Mucosa of rectum (tissue), 2 donors: Measurements from ENCODE around the gene SCN1A.
"Not testable (repeated sequence)": the region's sequence is repeated elsewhere in the genome, so short reads cannot be mapped to it uniquely, and the experiment has no call there.

Source experiments
- H3K27ac ChIP-seq, 2 donors: one replicate each; pipeline ENCODE4 v1.7.0; 2013; ENCODE audit warnings: inconsistent platforms in 2 of 2, low read depth in 2 of 2, low read length in 2 of 2
- H3K27me3 ChIP-seq, 2 donors: one replicate each; pipeline ENCODE4 v1.7.0; 2013; ENCODE audit warnings: low read length in 2 of 2; ENCODE audit not compliant: control insufficient read depth in 2 of 2, insufficient read depth in 2 of 2
- H3K36me3 ChIP-seq, 2 donors: one replicate each; pipeline ENCODE4 v1.7.0; 2013; ENCODE audit warnings: low read length in 2 of 2; ENCODE audit not compliant: control insufficient read depth in 2 of 2, insufficient read depth in 2 of 2
- H3K4me1 ChIP-seq, 2 donors: one replicate each; pipeline ENCODE4 v1.7.0; 2013; ENCODE audit warnings: low read length in 2 of 2, mild to moderate bottlenecking in 1 of 2; ENCODE audit not compliant: control insufficient read depth in 2 of 2, insufficient read depth in 2 of 2
- H3K4me3 ChIP-seq, 2 donors: one replicate each; pipeline ENCODE4 v1.7.0; 2013; ENCODE audit warnings: low read length in 2 of 2
- H3K9ac ChIP-seq, 2 donors: one replicate each; pipeline ENCODE4 v1.7.0; 2013; ENCODE audit warnings: low read length in 2 of 2, low read depth in 1 of 2, mild to moderate bottlenecking in 1 of 2
- H3K9me3 ChIP-seq, 2 donors: one replicate each; pipeline ENCODE4 v1.7.0; 2013; ENCODE audit warnings: low read length in 2 of 2; ENCODE audit not compliant: control insufficient read depth in 2 of 2
- donor health status: healthy.
- donor health status: Normal muscosa, but diverticular disease.

The SCN1A gene

GRCh38 chr2:166011660-166012059 is 116.2 kb downstream of the SCN1A start:
- no peaks in the 10 kb centered on the region for H3K36me3 ChIP-seq
- H3K4me3 ChIP-seq, result no peak overlapping the region
- no peak overlapping the region for H3K9ac ChIP-seq
- no peak overlapping the region for H3K27ac ChIP-seq
- H3K4me1 ChIP-seq, result no peaks in the 10 kb centered on the region
- no peaks in the 10 kb centered on the region for H3K9me3 ChIP-seq
- H3K27me3 ChIP-seq, result no peaks in the 10 kb centered on the region

GRCh38 chr2:166000401-166000800 is 127.4 kb downstream of the SCN1A start:
- Histone ChIP-seq H3K9me3 (no peaks in the 10 kb centered on the region), H3K27me3 (no peaks in the 10 kb centered on the region), H3K4me1 (no peaks in the 10 kb centered on the region), H3K9ac (no peak overlapping the region), H3K4me3 (no peak overlapping the region), H3K27ac (no peak overlapping the region), H3K36me3 (no peaks in the 10 kb centered on the region)

GRCh38 chr2:165990846-165991245 is 137.0 kb downstream of the SCN1A start:
- Histone ChIP-seq H3K27ac (no peak overlapping the region), H3K9me3 (no peaks in the 10 kb centered on the region), H3K27me3 (no peaks in the 10 kb centered on the region), H3K4me3 (no peak overlapping the region), H3K4me1 (no peaks in the 10 kb centered on the region), H3K9ac (no peak overlapping the region), H3K36me3 (no peaks in the 10 kb centered on the region)

GRCh38 chr2:165989851-165990250 is 138.0 kb downstream of the SCN1A start:
- Histone ChIP-seq H3K4me1 (no peaks in the 10 kb centered on the region), H3K27me3 (no peaks in the 10 kb centered on the region), H3K9ac (no peak overlapping the region), H3K36me3 (no peaks in the 10 kb centered on the region), H3K9me3 (no peaks in the 10 kb centered on the region), H3K4me3 (no peak overlapping the region), H3K27ac (no peak overlapping the region)

GRCh38 chr2:165985120-165985519 is 142.7 kb downstream of the SCN1A start:
- Histone ChIP-seq H3K9ac (no peak overlapping the region), H3K4me3 (no peak overlapping the region), H3K4me1 (no peaks in the 10 kb centered on the region), H3K27me3 (no peaks in the 10 kb centered on the region), H3K36me3 (no peaks in the 10 kb centered on the region), H3K9me3 (no peaks in the 10 kb centered on the region), H3K27ac (no peak overlapping the region)

GRCh38 chr2:165972161-165972560 is 155.7 kb downstream of the SCN1A start:
- not testable (repeated sequence) for H3K36me3 ChIP-seq, H3K27me3 ChIP-seq, H3K9me3 ChIP-seq, H3K9ac ChIP-seq, H3K4me3 ChIP-seq, H3K4me1 ChIP-seq, H3K27ac ChIP-seq

- Histone ChIP-seq H3K9ac (no peak overlapping the region), H3K27ac (no peak overlapping the region), H3K36me3 (no peaks in the 10 kb centered on the region), H3K4me1 (no peaks in the 10 kb centered on the region), H3K27me3 (no peaks in the 10 kb centered on the region), H3K4me3 (no peak overlapping the region), H3K9me3 (no peaks in the 10 kb centered on the region)
Measured at GRCh38 chr2:165970663-165971062, 157.2 kb downstream of the SCN1A start.

- Histone ChIP-seq H3K36me3 (no peaks in the 10 kb centered on the region), H3K4me3 (no peak overlapping the region), H3K4me1 (no peaks in the 10 kb centered on the region), H3K9ac (no peak overlapping the region), H3K9me3 (no peaks in the 10 kb centered on the region), H3K27ac (no peak overlapping the region), H3K27me3 (no peaks in the 10 kb centered on the region)
Measured at GRCh38 chr2:165969227-165969626, 158.6 kb downstream of the SCN1A start.

- Histone ChIP-seq H3K9ac (no peak overlapping the region), H3K27me3 (no peaks in the 10 kb centered on the region), H3K4me3 (no peak overlapping the region), H3K9me3 (no peaks in the 10 kb centered on the region), H3K27ac (no peak overlapping the region), H3K36me3 (no peaks in the 10 kb centered on the region), H3K4me1 (no peaks in the 10 kb centered on the region)
Measured at GRCh38 chr2:165967746-165968145, 160.1 kb downstream of the SCN1A start.

GRCh38 chr2:165961818-165962217 is 166.0 kb downstream of the SCN1A start:
- Histone ChIP-seq H3K27ac (no peak overlapping the region), H3K27me3 (no peaks in the 10 kb centered on the region), H3K9ac (no peak overlapping the region), H3K4me3 (no peak overlapping the region), H3K4me1 (no peaks in the 10 kb centered on the region), H3K36me3 (no peaks in the 10 kb centered on the region), H3K9me3 (no peaks in the 10 kb centered on the region)

GRCh38 chr2:165959371-165959770 is 168.4 kb downstream of the SCN1A start:
- H3K27me3 ChIP-seq, result no peaks in the 10 kb centered on the region
- peaks cover 0 to under 1% of the 10 kb centered on the region in 2 donors for H3K4me1 ChIP-seq
- no peak overlapping the region for H3K9ac ChIP-seq
- no peak overlapping the region for H3K27ac ChIP-seq
- H3K4me3 ChIP-seq, result no peak overlapping the region
- no peaks in the 10 kb centered on the region for H3K9me3 ChIP-seq
- H3K36me3 ChIP-seq, result no peaks in the 10 kb centered on the region
